Activated B cell treated with CpG ODN at 0.5 μM for 24 hours (primary cell): ENCODE data around the gene PTPRR. TPM values are rescaled to one million over a fixed set of nuclear protein-coding genes. Genes with fewer than 3 reads are reported as not detected.

Experiments used
- ATAC-seq: fragments of 200-7000 bp; cut with Tn5 transposase; one replicate; pipeline ENCODE4 v1.10.0; 2021; ENCODE audit warnings: low read depth, mild to moderate bottlenecking, moderate library complexity
- CTCF ChIA-PET: fragments of 350-600 bp; sonication (Branson Sonifier 250); formaldehyde crosslinking; loops from one replicate; lab custom pipeline; 2021; ENCODE audit warnings: antibody characterized with exemption; lab: Charles Lee
- POLR2A ChIA-PET: fragments of 350-600 bp; sonication (Branson Sonifier 250); formaldehyde crosslinking; loops from one replicate; lab custom pipeline; 2021; ENCODE audit warnings: antibody characterized with exemption; lab: Charles Lee
- DNase-seq: peaks from one replicate; pipeline ENCODE4 v3.0.0; 2022
- H3K27ac Mint-ChIP-seq: one replicate; pipeline ENCODE4 v1.8.0; 2020; ENCODE audit warnings: mixed read lengths
- H3K27me3 Mint-ChIP-seq: one replicate; pipeline ENCODE4 v1.8.0; 2021; ENCODE audit warnings: mixed read lengths
- H3K36me3 Mint-ChIP-seq: one replicate; pipeline ENCODE4 v1.8.0; 2021; ENCODE audit warnings: low read depth, mixed read lengths
- H3K4me1 Mint-ChIP-seq: one replicate; pipeline ENCODE4 v1.8.0; 2021; ENCODE audit warnings: mixed read lengths
- H3K4me3 Mint-ChIP-seq: one replicate; pipeline ENCODE4 v1.8.0; 2020; ENCODE audit warnings: mild to moderate bottlenecking, mixed read lengths
- H3K9me3 Mint-ChIP-seq: one replicate; pipeline ENCODE4 v1.8.0; 2020; ENCODE audit warnings: mixed read lengths
- intact Hi-C: fragments of 100-400 bp; cut with micrococcal nuclease; formaldehyde crosslinking; loops from one replicate; pipeline ENCODE4 v1.15.1; 2024
- total RNA-seq: library from RNA; stranded (reverse); gene quantifications from 2 replicates; pipeline ENCODE4 v1.2.3, GENCODE V29; 2022
- TF ChIP-seq, protein P1 (sequence below): fragments of 200-600 bp; IDR thresholded peaks from one replicate; pipeline ENCODE4 v1.8.0; 2022; ENCODE audit warnings: antibody characterized with exemption, mild to moderate bottlenecking

Gene PTPRR
- total RNA-seq, 1 donor from 2014 or later: not detected

DNA sequence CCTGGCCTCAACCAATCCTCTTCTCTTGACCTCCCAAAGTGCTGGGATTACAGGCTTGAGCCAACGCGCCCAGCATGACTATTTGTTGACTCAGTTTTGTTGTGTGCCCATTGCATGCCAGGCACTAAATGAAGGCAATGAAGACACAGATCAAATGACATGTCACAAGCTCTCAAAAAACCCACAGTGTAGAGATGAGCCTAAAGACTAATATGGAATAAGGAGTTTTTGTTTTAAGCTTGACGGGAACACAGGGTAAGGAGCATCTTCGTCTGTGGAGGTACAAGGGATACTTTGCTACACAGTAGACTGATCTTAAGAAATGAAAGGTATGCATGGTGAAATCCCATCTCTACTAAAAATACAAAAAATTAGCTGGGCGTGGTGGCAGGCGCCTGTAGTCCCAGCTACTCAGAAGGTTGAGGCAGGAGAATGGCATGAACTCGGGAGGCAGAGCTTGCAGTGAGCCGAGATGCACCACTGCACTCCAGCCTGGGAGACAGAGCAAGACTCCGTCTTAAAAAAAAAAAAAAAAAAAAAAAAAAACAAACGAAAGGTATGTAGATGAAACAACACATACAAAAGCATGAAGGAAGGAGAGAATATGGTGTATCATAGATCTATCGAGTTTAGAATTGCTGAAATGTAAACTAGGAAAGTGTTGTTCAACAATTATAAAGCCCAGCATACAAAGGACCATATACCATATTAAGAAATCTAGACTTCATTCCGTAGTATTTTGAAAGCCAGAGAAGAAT lies 161.2 kb downstream of the PTPRR start:
- no peak for ATAC-seq
- TF ChIP-seq, protein P1, sequence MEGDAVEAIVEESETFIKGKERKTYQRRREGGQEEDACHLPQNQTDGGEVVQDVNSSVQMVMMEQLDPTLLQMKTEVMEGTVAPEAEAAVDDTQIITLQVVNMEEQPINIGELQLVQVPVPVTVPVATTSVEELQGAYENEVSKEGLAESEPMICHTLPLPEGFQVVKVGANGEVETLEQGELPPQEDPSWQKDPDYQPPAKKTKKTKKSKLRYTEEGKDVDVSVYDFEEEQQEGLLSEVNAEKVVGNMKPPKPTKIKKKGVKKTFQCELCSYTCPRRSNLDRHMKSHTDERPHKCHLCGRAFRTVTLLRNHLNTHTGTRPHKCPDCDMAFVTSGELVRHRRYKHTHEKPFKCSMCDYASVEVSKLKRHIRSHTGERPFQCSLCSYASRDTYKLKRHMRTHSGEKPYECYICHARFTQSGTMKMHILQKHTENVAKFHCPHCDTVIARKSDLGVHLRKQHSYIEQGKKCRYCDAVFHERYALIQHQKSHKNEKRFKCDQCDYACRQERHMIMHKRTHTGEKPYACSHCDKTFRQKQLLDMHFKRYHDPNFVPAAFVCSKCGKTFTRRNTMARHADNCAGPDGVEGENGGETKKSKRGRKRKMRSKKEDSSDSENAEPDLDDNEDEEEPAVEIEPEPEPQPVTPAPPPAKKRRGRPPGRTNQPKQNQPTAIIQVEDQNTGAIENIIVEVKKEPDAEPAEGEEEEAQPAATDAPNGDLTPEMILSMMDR: no peak
- H3K4me1 Mint-ChIP-seq: no peaks in the 10 kb centered on the region
- CTCF ChIA-PET: no interaction called here
- intact Hi-C loops: no loop called here
- H3K36me3 Mint-ChIP-seq: no peaks in the 10 kb centered on the region
- POLR2A ChIA-PET: no interaction called here
- no peak for DNase-seq
- H3K27ac Mint-ChIP-seq: no peak overlapping the region
- H3K27me3 Mint-ChIP-seq: peaks cover 3% of the 10 kb centered on the region
- no peaks in the 10 kb centered on the region for H3K9me3 Mint-ChIP-seq
- H3K4me3 Mint-ChIP-seq: no peak overlapping the region

DNA sequence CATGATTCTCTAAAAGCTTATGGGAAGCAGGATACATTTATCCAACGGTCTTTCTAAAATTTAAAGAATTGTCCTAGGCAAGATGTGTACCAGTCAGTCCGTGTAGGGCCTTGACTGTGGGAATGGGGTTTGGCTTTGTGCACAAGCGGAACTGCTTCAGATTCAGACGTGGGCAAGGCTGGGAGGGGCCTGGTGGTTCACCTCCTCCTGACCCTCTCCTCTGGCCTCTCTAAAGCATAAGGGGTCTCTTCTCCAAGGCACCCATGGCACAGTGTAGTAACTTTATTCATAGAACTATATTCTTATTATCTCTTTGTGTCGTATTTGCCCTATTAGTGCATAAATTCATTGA lies 162.1 kb downstream of the PTPRR start:
- Mint-ChIP-seq H3K9me3 (no peaks in the 10 kb centered on the region), H3K36me3 (no peaks in the 10 kb centered on the region), H3K4me3 (no peak overlapping the region), H3K27ac (no peak overlapping the region), H3K4me1 (no peaks in the 10 kb centered on the region), H3K27me3 (peaks cover 3% of the 10 kb centered on the region)
- TF ChIP-seq, protein P1: no peak
- intact Hi-C loops: no loop called here
- no peak for ATAC-seq
- ChIA-PET CTCF (no interaction called here), POLR2A (no interaction called here)
- no peak for DNase-seq

- no peak for DNase-seq
- Mint-ChIP-seq H3K4me1 (no peaks in the 10 kb centered on the region), H3K36me3 (no peaks in the 10 kb centered on the region), H3K9me3 (no peaks in the 10 kb centered on the region), H3K27ac (no peak overlapping the region), H3K4me3 (no peak overlapping the region), H3K27me3 (peaks cover 3% of the 10 kb centered on the region)
- ChIA-PET CTCF (no interaction called here), POLR2A (no interaction called here)
- ATAC-seq: no peak
- TF ChIP-seq, protein P1: no peak
- intact Hi-C loops: no loop called here
Measured at GRCh38 chr12:70757830-70758493, 162.6 kb downstream of the PTPRR start.

DNA sequence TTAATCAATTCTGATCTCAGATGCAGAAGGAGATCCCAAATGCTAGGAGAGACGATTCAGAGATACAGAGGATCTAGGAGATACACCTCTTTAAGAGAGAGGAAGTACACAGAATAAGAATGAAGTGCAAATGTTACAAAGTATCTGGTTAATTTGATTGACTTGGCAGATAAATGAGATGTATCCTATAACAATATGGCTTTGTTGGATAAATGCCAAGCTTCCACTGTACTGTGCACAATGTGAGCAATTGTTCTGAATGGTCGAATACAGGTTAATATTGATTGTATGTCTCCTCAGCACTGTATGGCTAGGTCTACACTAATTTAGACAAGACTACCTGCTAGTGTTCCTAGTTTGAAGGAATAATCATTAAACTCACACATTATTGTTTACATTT lies 163.7 kb downstream of the PTPRR start:
- Mint-ChIP-seq H3K36me3 (no peaks in the 10 kb centered on the region), H3K4me3 (no peak overlapping the region), H3K27ac (no peak overlapping the region), H3K4me1 (no peaks in the 10 kb centered on the region), H3K27me3 (peaks cover 8% of the 10 kb centered on the region), H3K9me3 (no peaks in the 10 kb centered on the region)
- ATAC-seq: no peak
- TF ChIP-seq, protein P1: no peak
- intact Hi-C loops: no loop called here
- POLR2A ChIA-PET: no interaction called here
- DNase-seq: no peak
- CTCF ChIA-PET: no interaction called here

- H3K27me3 Mint-ChIP-seq: peaks cover 11% of the 10 kb centered on the region
- no peak for DNase-seq
- no peaks in the 10 kb centered on the region for H3K9me3 Mint-ChIP-seq
- CTCF ChIA-PET: no interaction called here
- POLR2A ChIA-PET: no interaction called here
- H3K27ac Mint-ChIP-seq: no peak overlapping the region
- ATAC-seq: no peak
- no peak overlapping the region for H3K4me3 Mint-ChIP-seq
- H3K4me1 Mint-ChIP-seq: no peaks in the 10 kb centered on the region
- intact Hi-C loops: no loop called here
- TF ChIP-seq, protein P1: no peak
- no peaks in the 10 kb centered on the region for H3K36me3 Mint-ChIP-seq
Measured at GRCh38 chr12:70756118-70756517, 164.4 kb downstream of the PTPRR start.
